NCI-H1417 treated with DMSO at 0.1 percent for 48 hours (cell line): ENCODE results near the gene PACSIN2.
"Not testable (repeated sequence)": the region's sequence is repeated elsewhere in the genome, so short reads cannot be mapped to it uniquely, and the experiment has no call there.

Experiments used
- DNase-seq: peaks from one replicate; lab custom pipeline; 2025; lab: John Stamatoyannopoulos, UW

The PACSIN2 gene

GRCh38 chr22:42992092-42992491, 22.9 kb downstream of the PACSIN2 start:
- DNase-seq: no peak

DNA sequence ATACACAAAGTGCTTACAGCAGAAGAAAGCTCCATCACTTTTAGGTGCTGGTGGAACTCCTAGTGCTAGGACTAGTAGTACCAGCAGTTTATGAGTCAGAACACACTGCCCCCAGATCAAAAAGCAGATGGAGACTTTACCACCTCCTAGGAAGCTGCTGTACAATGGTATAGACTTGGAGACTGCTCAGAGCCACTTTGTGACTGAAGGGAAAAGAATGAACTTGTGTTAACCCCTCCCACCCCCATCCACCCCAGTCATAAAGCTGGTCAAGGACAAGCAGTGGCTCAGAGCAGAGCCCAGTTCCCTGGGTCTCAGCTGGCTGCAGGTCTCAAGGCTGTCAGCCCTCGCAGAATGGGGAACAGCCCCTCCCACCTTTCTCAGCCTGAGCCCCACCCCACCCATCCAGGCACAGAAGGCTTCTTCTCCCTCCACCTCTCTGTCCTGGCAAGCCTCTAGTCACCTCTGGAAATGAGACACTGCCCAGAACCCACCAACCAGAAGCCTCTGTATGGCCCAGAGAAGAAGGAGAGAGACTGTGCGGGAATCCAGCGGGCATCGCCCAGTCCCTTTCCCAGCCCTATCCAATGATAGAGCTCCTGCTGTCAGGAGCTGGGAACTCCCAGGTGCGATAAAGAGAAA, 23.8 kb downstream of the PACSIN2 start:
- no peak for DNase-seq

- no peak for DNase-seq
Observed at GRCh38 chr22:42990131-42990838, 24.7 kb downstream of the PACSIN2 start.

DNA sequence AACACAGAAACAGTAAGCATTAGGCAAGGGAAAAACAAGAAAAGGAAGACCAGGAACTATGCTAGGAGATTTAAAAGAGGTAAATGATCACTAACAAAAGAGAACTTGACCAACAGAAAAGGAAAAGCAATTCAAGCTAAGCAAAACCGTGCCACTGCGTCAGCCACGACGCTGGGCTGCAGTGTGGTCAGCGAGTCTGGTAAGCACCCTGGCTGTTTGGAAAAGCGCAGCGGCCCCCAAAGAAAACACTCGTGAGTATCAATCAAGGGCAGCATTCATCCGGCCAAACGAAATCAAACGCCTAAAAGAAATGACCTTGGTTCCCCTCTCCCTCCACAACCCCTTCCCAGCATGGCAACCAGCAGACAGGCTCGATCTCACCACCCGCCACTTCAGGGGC, 28.8 kb downstream of the PACSIN2 start:
- DNase-seq: no peak

GRCh38 chr22:42985531-42985905, 29.4 kb downstream of the PACSIN2 start:
- no peak for DNase-seq

DNA sequence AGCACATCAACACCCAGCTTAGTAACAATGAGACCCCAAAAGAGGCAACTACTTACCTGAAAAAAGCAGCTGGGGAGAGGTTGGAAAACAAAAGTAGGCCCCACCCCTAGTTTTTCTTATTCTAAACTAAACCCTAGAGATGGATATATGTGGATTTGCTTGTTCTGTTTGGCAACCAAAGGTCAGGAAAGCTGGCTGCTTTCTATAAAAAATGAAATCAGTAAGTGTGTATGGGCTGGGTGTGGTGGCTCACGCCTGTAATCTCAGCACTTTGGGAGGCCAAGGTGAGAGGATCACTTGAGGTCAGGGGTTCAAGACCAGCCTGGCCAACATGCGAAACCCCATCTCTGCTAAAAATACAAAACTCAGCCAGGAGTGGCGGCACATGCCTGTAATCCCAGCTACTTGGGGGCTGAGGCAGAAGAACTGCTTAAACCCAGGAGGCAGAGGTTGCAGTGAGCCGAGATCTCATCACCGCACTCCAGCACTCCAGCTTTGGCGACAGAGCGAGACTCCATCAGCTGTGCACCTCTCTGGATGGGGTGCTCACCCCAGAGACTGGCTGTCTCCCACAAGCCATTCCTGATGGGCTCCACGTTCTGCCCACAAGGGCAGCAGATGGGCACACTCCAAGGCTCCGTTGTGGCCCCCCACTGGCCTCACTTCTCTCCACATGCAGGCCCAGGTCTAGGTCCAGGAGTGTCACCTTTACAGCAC, 30.0 kb downstream of the PACSIN2 start:
- no peak for DNase-seq

- DNase-seq: no peak
Observed at GRCh38 chr22:42984397-42984796, 30.6 kb downstream of the PACSIN2 start.

- no peak for DNase-seq
Observed at GRCh38 chr22:42983470-42983869, 31.5 kb downstream of the PACSIN2 start.

DNA sequence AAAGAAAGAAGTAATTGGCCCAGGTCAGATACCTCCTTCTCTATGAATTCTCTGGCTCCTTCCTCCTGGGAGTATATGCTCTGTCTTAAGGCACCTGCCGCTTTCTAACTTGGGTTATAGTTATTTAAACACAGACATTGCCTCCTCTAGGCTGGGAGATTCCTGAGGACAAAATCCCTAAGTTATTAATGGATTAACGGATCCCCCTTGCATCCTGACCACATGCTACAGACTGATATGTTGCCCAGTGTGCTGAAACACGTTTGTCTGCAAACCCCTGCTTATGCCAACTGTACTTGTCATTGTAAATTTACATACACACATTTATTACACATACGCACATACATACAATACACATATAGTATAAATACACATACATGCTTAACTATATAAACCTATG, 35.3 kb downstream of the PACSIN2 start:
- no peak for DNase-seq

DNA sequence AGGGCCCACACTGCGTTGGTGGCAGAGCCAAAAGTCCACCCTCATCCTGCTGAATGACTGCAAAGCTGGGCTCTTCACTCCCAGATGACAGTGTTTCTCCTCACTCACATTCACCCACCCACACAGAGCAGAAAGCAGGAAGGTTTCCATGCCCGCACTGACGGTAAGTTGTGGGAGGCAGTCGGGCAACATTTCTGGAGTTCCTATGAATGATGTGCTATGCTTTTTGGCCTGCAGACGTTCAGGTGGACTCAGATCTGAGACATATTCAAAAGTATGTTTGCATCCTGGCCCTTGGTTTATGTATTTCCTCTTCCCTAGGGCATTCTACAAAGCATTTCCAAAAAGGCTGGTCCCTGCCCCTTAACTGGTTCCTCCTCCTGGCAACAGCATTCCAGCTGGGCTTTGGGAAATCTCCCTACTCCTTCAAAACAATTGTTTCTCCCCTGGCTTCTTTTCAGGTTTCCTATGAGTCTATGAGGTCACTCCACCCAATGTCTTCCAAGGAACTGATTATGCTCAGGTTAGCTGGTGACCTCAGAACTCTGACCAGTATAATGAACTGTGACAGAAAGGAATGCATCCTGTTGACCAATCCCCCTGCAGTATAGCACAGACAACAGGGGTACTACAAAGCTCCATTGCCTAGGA, 36.4 kb downstream of the PACSIN2 start:
- no peak for DNase-seq

- no peak for DNase-seq
Observed at GRCh38 chr22:42977569-42977968, 37.4 kb downstream of the PACSIN2 start.

GRCh38 chr22:42976217-42976933, 38.6 kb downstream of the PACSIN2 start:
- no peak for DNase-seq

GRCh38 chr22:42974223-42974622, 40.7 kb downstream of the PACSIN2 start:
- no peak for DNase-seq

GRCh38 chr22:42973536-42973881, 41.4 kb downstream of the PACSIN2 start:
- DNase-seq: no peak

- DNase-seq: no peak
Observed at GRCh38 chr22:42972649-42973535, 42.1 kb downstream of the PACSIN2 start.

- not testable (repeated sequence) for DNase-seq
Observed at GRCh38 chr22:42971473-42971860, 43.5 kb downstream of the PACSIN2 start.

GRCh38 chr22:42970029-42970428, 44.9 kb downstream of the PACSIN2 start:
- no peak for DNase-seq

DNA sequence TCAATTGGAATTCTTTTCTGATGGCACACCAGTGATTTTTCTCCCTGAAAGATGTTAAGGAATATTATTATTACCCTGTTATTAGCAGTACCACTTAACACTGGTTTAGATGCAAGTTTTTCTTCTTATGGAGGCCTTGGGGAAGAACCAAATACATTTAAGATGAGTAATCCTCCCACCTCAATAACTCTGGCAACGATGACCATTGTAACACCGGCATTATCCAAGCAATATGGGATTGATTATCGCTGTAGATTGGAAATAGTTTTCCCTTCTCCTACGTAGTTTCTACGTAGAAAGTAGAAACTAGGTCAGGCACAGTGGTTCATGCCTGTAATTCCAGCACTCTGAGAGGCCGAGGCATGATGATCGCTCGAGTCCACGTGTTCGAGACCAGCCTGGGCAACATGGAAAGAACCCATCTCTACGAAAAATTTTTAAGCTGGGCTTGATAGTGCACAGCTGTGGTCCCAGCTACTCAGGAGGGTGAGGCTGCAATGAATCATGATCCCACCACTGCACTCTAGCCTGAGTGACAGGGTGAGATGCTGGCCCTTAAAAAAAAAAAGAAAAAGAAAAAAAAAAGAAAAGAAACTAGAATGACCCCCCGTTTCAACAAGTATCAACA, 45.5 kb downstream of the PACSIN2 start:
- no peak for DNase-seq

DNA sequence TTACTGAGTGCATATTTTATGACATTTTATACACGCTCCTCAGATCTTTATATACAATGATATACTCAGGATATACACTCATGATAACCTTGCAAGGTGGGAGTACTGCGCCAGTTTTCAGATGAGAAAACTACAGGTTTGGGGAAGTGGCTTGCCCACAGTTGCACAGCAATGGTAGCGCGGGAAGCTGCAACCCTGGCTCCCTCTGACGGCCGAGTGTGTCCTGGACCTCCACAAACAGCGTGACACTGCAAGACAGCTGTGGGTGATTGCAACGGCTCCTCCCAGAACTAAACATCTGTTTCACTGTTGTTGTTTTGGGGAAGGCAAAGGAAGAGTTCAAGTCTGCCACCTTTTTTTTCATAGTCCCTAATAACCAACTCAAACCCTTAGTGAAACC, 47.0 kb downstream of the PACSIN2 start:
- no peak for DNase-seq

- DNase-seq: no peak
Observed at GRCh38 chr22:42967005-42967404, 47.9 kb downstream of the PACSIN2 start.

GRCh38 chr22:42966497-42966896, 48.5 kb downstream of the PACSIN2 start:
- DNase-seq: no peak
